HG03460 (cell line): ENCODE results near the gene ARVCF.

Experiments
- ATAC-seq: cut with Tn5 transposase; IDR thresholded peaks from one replicate; pipeline ENCODE4 v1.9.1; 2021; ENCODE audit not compliant: unreplicated experiment

The ARVCF gene

DNA sequence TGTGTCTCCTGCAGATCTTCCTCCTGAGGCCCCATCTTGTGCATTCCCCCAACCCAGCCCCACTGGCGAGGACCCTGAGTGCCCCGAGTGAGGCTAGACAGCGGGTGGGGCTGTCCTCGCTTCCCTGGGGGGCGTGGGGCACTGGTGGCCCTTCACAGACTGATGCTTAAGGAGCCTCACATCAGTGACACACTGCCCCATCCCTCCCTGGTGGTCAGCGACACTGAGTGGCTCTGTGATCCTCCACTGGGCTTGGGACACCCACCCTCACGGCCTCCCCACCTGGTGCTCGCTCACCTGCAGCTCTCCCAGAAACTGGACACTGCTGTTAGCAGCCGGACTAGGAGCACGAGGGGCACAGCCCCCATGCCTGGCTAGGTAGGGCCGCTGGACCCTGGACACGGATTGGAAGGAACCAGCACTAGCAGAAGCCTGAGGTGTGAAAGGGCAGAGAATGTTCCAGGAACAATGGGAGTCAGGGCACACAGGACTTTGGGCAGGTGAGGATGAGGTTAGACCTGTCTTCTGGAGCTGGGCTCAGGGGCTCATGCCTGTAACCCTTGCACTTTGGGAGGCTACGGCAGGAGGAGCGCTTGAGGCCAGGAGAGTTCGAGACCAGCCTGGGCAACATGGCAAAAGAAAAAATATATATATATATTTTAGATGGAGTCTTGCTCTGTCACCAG is 51.8 kb downstream of the ARVCF start:
- ATAC-seq, result no peak

DNA sequence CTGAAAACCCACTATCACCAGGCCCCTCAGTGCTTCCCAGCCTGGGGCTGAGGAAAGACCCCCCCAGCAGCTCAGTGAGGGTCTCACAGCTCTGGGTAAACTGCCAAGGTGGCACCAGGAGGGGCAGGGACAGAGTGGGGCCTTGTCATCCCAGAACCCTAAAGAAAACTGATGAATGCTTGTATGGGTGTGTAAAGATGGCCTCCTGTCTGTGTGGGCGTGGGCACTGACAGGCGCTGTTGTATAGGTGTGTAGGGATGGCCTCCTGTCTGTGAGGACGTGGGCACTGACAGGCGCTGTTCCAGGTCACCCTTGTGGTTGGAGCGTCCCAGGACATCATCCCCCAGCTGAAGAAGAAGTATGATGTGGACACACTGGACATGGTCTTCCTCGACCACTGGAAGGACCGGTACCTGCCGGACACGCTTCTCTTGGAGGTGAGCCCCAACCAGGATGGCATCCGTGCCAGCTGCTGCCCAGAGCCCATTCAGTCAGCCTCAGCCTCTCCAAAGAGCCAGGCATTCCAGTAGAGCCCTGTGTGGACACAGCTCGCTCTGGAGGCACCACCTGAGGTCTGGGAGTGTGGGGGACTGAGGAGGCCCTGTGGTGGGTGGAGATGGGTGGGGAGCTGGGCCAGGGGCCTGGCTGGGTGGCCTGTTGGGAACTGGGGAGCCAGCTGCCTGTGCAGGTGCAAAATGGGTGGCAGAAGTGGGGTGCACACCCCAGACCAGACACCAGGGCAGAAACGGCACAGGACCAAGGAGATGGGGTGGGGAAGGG is 52.6 kb downstream of the ARVCF start:
- no peak for ATAC-seq

DNA sequence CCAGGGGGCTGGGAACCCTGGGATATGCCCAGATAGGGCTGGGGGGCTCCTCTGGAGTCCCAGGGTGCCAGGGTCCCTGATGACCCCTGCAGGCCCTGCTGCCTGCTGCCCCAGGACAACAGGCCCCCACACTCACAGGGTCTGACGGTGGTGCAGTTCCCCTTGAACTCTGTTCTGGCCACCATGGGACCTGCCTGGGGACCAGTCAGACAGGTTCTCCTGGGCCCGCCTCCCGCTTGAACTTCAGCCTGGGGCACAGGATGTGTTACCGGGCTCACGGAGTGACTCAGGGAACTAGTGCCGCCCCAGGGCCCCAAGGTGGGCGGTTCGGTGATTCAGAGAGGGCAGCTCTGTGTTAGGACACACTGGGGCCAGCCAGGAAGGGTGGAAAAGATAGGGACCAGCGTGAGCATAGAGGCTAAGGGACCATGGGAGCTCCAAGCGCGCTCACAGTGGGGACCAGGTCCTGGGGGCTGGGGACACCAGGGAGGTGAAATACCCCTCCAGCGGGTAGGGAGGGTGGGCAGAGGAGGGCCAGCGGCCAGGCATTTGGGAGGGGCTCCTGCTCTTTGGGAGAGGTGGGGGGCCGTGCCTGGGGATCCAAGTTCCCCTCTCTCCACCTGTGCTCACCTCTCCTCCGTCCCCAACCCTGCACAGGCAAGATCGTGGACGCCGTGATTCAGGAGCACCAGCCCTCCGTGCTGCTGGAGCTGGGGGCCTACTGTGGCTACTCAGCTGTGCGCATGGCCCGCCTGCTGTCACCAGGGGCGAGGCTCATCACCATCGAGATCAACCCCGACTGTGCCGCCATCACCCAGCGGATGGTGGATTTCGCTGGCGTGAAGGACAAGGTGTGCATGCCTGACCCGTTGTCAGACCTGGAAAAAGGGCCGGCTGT is 53.5 kb downstream of the ARVCF start:
- ATAC-seq, result no peak

DNA sequence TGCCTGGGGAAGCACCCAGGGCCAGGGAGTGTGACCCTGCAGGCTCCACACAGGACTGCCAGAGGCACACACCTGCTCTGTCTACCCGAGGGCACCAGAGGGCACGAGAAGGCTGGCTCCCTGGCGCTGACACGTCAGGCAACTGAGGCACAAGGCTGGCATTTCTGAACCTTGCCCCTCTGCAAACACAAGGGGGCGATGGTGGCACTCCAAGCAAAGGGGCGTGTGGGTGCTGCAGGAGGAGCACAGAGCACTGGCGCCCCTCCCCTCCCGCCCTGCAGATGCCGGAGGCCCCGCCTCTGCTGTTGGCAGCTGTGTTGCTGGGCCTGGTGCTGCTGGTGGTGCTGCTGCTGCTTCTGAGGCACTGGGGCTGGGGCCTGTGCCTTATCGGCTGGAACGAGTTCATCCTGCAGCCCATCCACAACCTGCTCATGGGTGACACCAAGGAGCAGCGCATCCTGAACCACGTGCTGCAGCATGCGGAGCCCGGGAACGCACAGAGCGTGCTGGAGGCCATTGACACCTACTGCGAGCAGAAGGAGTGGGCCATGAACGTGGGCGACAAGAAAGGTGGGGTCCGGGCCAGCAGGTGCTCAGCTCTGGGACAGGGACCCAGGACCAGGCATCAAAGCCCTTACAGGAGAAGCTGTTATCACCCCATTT is 54.2 kb downstream of the ARVCF start:
- no peak for ATAC-seq

DNA sequence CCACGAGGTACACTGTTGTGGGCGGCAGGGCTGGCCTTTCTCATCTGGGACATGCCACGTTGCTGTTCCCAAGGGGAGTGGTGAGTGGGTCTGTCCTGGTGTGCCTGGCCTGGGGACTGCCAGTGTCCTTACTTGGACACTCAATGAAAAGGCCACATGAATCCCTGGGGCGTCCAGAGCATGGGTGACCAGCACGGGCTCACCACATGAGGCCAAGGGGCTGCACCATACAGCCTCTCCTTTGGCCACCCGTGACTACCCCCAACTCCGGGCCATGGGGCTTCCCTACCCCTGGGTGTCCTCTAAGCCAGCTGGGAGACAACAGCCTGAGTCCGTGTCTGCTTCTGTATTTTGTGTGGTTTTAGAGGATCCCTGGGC is 54.8 kb downstream of the ARVCF start:
- ATAC-seq, result no peak

DNA sequence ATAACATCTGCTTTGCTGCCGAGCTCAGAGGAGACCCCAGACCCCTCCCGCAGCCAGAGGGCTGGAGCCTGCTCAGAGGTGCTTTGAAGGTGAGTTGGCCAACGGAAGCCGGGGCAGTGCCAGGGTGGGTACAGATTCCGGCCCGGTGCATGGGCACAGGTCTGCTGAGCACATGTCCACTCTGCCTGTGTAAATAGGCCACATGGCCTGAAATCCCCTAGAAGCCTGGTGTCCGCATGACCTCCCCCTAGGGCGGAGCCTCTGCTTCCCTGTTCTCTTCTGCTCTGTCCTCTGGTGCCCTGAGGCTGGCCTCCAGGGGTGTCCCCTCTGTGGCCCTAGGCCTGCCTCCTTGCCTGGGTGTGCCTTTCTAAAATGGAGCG is 55.4 kb downstream of the ARVCF start:
- no peak for ATAC-seq

DNA sequence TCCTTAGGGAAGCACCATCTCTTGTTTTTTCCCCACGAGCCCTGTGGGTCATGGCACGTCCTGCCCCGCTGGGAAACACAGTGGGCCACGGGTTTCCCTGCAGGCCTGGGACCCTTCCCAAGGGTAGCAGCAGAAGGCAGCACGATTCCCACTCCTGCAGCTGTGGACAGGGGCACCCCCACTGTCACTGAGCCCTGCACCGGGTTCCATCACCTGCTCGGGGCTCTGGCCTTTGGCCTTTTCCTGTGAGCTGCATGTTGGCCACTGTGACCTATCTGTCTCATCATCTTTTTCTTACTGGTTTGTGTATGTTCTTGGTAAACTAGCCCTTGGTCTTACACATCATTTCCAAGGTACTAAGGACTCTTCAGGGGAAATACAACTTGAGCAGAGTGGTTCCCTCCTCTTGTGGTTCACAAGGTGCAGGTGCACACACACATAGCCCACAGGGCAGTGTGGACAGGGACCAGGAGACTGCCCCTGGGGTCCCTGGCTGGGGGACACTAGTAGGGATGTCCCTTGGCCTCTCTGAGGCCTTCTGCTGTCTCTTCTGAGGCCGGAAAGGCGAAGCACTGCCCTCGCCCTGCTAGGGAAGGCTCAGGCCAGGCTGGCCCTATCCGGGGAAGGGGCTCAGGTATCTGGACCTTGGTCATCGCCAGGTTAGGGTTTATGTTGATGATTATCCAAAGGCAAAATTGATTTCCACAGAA is 56.0 kb downstream of the ARVCF start:
- ATAC-seq, result no peak

DNA sequence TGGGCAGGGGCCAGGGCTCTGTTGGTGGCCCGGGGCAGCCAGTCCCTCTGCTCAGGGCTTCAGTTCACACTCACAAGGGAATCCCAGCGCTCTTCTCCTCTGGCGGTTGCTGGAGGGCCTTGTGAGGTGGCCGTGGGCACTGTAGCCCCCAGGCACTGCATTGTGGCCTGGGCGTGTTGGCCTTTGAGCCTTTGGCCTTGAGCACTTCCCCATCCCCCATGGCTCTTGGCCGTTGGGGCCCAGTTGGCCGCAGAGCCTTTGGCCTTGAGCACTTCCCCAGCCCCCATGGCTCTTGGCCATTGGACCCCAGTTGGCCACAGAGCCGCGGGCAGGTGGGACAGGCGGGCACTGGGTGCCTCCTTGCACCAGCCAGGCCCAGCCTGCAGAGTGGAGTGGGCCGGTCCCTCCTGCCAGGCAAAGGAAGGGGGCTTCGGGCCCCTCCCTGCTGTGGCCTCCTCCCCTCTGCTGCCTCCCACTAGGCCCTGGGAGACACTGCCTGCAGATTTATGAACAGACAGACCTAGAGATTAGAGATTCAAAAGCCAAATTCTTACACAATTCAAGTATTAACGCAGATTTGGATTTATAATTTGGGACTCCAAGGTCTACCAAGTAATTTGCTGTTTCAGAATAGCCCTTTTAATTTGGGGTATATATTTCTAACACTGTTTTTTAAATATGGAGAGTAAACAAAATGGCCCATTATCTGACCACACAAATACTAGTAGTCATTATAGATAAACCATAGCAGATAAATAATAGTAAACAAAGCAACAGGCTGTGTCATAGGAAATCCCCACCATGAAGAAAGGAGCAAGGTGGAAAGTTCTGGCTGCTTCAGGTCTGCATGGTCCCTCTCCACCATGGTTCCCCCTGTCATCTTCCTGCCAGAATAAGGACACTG is 56.8 kb downstream of the ARVCF start:
- ATAC-seq, result no peak

DNA sequence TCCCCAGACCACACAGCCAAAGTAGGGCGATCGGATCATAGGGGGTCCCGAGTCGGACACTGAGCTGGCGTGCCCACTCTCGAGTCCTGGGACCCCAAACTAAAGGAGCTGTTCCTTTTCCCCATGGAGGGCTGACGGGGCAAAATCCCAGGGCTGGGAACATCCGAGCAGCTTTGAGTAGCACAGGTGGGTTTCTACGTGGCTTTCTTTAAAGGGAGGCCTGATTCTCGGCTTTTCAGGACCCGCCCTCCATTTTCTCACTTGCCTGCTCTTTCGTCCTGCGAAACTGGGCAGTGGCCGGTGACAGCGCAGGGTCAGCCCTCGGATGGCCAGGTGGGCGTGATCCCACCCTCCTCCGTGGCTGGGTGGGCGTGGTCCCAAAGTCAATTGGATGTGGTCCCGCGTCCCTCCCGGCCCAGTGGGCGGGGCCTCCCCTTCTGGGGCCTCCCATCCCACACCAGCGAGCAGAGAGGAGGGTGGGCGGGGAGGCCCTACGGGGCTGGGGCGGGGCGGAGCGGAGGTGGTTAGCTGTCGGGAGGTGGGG is 57.5 kb downstream of the ARVCF start:
- ATAC-seq, result no peak

DNA sequence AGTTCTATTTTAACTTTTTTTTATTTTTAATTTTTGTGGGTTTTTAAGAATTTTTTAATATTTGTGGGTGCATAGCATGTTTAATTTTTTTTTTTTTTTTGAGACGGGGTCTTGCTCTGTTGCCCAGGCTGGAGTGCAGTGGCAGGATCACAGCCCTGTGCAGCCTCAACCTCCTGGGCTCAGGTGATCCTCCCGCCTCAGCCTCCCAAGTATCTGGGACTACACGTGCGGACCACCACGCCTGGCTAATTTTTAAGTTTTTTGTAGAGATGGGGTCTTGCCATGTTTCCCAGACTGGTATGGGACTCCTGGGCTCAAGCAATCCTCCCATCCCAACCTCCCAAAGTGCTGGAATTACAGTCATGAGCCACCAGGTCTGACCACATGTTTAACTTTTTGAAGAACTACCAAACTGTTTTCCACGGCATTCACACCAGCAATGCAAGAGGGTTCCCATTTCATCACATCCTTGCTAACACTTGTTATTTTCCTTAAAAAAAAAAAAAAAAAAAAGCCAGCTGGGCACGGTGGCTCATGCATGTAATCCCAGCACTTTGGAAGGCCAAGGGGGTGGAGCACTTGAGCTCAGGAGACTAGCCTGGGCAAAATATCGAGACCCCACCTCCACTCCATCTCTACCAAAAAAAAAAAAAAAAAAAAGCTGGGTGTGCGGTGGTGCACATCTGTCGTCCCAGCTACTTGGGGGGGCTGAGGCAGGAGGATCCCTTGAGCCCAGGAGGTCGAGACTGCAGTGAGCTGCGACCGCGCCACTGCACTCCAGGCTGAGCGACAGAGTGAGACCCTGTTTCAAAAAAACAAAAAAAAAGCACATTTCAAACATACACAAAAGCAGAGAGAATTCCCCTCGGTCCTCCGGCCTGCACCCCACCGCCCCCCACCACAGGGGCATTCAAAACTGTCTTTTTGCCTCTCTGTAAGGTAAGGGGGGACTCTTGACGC is 58.3 kb downstream of the ARVCF start:
- ATAC-seq, result no peak

DNA sequence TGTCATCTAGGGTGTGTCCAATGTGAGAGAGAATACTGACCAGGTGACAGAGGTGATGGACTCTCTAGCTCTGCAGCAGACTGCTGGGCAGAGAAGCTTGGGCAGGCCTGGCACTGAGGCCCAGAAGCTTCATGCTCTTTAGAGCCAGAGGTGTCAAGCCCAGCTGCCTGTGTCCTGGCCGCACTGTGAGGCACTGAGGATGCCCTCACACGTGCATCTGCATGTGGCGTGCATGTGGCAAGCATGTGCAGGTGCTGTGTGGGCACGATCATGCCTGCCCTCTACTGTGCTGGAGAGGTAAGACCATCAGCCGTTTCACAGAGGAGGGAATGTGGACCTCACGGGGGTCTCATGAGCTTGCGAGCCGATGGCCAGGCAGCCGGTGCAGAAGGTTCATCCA is 59.2 kb downstream of the ARVCF start:
- no peak for ATAC-seq

DNA sequence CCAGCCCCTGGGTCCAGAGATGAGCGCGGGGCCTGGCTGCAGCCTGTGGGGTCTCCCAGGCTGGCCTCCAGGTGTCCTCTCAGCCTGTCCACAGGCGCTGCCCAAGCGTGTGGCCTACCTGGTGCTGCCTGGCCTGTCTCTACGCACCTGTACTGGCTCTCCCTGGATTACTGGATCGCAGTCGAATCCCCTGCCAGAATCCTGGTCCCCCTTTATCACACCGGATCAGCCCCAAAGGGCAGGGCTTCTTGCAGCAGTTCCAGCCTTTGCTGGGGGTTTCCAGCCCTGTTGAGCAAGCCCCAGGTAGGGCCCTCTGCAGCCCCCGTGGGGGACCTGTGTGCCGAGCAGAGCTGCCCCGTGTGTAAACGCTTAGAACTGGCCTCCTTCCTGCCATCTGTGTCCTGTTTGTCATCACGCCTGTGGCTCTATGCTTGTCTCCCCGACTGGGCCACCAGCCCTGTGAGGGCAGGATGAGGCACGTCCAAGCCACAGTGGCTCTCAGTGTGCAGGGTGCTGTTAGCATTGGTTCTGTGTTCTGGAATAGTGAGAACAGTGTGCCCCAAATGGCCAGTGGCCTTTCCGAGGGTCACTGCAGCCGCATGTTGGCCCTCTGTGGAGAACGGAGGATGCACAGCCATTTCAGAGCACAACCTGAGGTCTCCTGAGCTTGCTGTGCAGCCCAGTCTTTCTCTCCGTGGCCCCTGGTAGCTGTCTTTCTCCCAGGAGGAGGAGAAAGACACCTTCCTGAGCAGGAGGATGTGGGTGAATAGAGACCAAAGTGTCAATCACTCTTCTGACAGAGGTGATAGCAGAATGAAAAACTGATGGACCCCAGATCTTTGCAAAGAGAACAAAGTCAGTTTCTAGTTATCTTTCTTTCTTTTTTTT is 61.1 kb downstream of the ARVCF start:
- ATAC-seq, result no peak

DNA sequence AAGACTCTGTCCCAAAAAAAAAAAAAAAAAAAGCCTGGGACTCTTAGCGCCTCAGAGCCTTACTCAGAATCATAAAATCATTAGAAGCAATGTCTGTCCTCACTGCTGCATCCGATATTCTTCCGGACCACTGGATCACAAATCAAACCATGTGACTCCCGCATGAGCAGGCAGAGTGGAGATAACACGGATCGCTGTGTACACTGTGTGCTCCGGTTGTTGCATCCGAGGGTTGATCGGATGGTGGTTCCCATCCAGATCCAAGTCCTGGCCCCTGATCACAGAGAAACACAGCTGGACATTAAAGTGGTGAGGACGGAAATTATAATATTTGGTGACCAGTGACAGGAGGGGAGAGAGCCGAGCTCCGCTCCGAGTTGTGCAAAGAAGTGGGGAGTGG is 65.3 kb downstream of the ARVCF start:
- ATAC-seq, result no peak

DNA sequence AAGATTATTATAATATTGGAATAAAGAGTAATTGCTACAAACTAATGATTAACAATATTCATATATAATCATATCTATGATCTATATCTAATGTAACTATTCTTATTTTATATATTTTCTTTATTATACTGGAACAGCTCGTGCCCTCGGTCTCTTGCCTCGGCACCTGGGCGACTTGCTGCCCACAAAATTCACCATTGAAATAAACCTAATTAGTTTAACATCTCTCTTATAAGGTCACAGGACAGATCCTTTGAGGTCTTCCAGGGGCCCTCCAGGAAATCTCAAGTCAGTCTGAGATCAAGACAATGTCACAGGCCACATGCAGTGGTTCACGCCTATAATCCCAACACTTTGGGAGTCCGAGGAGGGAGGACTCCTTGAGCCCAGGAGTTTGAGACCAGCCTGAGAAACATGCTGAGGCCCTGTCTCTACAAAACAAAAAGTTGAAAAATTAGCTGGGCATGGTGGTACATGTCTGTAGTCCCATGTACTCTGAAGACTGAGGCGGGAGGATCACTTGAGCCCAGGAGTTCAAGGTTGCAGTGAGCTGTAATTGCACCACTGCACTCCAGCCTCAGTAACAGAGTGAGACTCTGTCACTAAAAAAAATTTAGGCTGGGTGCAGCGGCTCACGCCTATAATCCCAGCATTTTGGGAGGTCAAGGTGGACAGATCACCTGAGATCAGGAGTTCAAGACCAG is 68.4 kb downstream of the ARVCF start:
- ATAC-seq, result no peak

DNA sequence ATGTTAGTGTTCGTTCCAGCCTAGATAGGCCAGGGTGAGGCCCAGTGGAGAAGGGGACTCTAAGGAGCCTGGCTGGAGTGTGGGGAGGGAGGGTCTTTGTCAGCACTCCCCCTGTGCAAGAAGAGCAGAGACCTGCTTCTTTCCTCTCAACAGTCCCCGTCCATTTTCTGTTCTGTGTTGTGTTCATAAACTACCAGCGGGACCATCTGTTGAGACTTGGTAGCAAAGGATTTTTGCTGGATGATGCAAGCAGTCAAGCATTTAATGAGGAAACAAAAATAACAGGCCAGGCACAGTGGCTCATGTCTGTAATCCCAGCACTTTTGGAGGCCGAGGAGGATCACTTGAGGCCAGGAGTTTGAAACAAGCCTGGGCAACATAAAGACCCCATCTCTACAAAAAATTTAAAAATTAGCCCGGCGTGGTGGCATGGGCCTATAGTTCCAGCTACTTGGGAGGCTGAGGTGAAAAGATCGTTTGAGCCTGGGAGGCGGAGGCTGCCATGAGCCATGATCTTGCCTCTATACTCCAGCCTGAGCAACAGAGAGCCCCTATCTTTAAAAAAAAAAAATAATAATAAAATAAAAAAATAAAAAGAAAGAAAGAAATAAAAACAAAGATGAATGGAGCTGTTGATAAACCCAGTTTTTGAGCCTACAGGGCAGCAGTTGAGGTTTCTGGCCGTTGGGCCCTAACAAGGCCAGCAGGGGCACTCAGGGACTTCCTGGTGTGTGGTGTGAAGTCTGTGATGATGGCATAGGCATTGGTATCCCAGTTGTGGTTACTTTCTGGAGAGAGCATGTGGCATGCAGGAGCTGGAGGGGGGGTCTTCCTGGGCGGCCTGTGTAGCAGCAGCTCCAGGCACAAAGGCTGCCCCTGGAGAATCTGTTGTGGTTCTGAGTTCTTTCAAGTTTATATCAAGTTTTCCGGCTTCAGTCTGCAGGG is 73.3 kb downstream of the ARVCF start:
- ATAC-seq, result no peak
